Keratinocyte (primary cell): ENCODE measurements around the gene ME1. TPM values are rescaled to one million over a fixed set of nuclear protein-coding genes. Genes with fewer than 3 reads are reported as not detected.

Source experiments
- DNase-seq: peaks from one replicate; pipeline ENCODE4 v3.0.0-alpha.2; 2011; ENCODE audit warnings: low read depth, missing footprints, low spot score
- FAIRE-seq: peaks from 2 replicates; lab custom pipeline; 2011; peaks lifted over from hg19 to GRCh38; lab: Jason Lieb, UNC
- H2AFZ ChIP-seq: 2 replicates; pipeline ENCODE4 v1.6.0; 2012; ENCODE audit warnings: low read length, control low read depth, inconsistent platforms; ENCODE audit not compliant: control insufficient read depth
- H3K27ac ChIP-seq: 2 replicates; pipeline ENCODE4 v1.5.1; 2011; ENCODE audit warnings: low read length; ENCODE audit not compliant: control insufficient read depth, insufficient read depth
- H3K27me3 ChIP-seq: 3 replicates; pipeline ENCODE4 v1.6.0; 2011; ENCODE audit warnings: low read length; ENCODE audit not compliant: control insufficient read depth, insufficient read depth; ENCODE audit errors: extremely low read depth
- H3K36me3 ChIP-seq, 2 experiments: 2 replicates in 1 of 2; 3 replicates in 1 of 2; pipeline ENCODE4 v1.5.1; 2011; ENCODE audit warnings: low read length in 2 of 2, mild to moderate bottlenecking in 1 of 2; ENCODE audit not compliant: control insufficient read depth in 2 of 2, insufficient read depth in 2 of 2; ENCODE audit errors: extremely low read depth in 1 of 2
- H3K4me1 ChIP-seq: 3 replicates; pipeline ENCODE4 v1.5.1; 2011; ENCODE audit warnings: low read length; ENCODE audit not compliant: control insufficient read depth, insufficient read depth; ENCODE audit errors: extremely low read depth
- H3K4me2 ChIP-seq: 3 replicates; pipeline ENCODE4 v1.6.0; 2011; ENCODE audit warnings: low read depth, low read length; ENCODE audit not compliant: control insufficient read depth, insufficient read depth; ENCODE audit errors: extremely low read depth
- H3K4me3 ChIP-seq, 3 experiments: fragments of 200-600 bp in 1 of 3; sonication (generic) in 1 of 3; 2 replicates in 2 of 3; 3 replicates in 1 of 3; pipeline ENCODE4 v1.5.1; 2011 to 2016; ENCODE audit warnings: low read length in 3 of 3, mild to moderate bottlenecking in 3 of 3, control low read depth in 2 of 3, inconsistent platforms in 1 of 3, low read depth in 1 of 3, mixed read lengths in 1 of 3, mixed run types in 1 of 3, moderate library complexity in 1 of 3; ENCODE audit not compliant: control insufficient read depth in 2 of 3, insufficient read depth in 2 of 3; ENCODE audit errors: extremely low read depth in 1 of 3
- H3K79me2 ChIP-seq: 2 replicates; pipeline ENCODE4 v1.6.0; 2012; ENCODE audit warnings: low read length; ENCODE audit not compliant: control insufficient read depth, insufficient read depth
- H3K9ac ChIP-seq: 3 replicates; pipeline ENCODE4 v1.6.0; 2011; ENCODE audit warnings: low read length; ENCODE audit not compliant: control insufficient read depth, insufficient read depth; ENCODE audit errors: extremely low read depth
- H3K9me1 ChIP-seq: 3 replicates; pipeline ENCODE4 v1.6.0; 2011; ENCODE audit warnings: low read length; ENCODE audit not compliant: control insufficient read depth, insufficient read depth; ENCODE audit errors: extremely low read depth
- H3K9me3 ChIP-seq: 2 replicates; pipeline ENCODE4 v1.5.1; 2012; ENCODE audit warnings: low read depth, low read length; ENCODE audit not compliant: control insufficient read depth
- H4K20me1 ChIP-seq: 3 replicates; pipeline ENCODE4 v1.6.0; 2011; ENCODE audit warnings: low read length; ENCODE audit not compliant: control insufficient read depth, insufficient read depth; ENCODE audit errors: extremely low read depth
- CTCF ChIP-seq, 3 experiments: IDR thresholded peaks in 1 of 3; conservative IDR thresholded peaks in 1 of 3; optimal IDR thresholded peaks in 1 of 3; 2 replicates in 2 of 3; 3 replicates in 1 of 3; pipeline versions ENCODE3 to v1.5.1; 2011; ENCODE audit warnings: low read length in 3 of 3, mild to moderate bottlenecking in 3 of 3, moderate library complexity in 2 of 3, control low read depth in 1 of 3, inconsistent platforms in 1 of 3; ENCODE audit not compliant: insufficient read depth in 2 of 3; ENCODE audit errors: extremely low read depth in 1 of 3
- EZH2 ChIP-seq: IDR thresholded peaks from one replicate; pipeline ENCODE4 v1.6.1; 2012; ENCODE audit warnings: inconsistent platforms, mild to moderate bottlenecking, low read length, moderate library complexity
- dilution Hi-C: fragments of 300-500 bp; cut with MboI; formaldehyde crosslinking; loops from one replicate; pipeline ENCODE4 v1.7.0; 2020; ENCODE audit warnings: low sequenced_read_pairs; ENCODE audit not compliant: extremely low pct_ligation_motif_present
- polyA plus RNA-seq, 5 experiments: library from polyadenylated mRNA; depleted of rRNA in 3 of 5; stranded (reverse) in 3 of 5; stranded (forward) in 1 of 5; unstranded in 1 of 5; fragments of >200 nt; gene quantifications; 1 replicate in 1 of 5; 2 replicates in 3 of 5; 3 replicates in 1 of 5; pipeline versions ENCODE4 v1.2.1 to v1.2.3, GENCODE V29; 2011 to 2012; ENCODE audit warnings: missing spikeins in 2 of 5, low read depth in 1 of 5, low replicate concordance in 1 of 5

The ME1 gene
- polyA plus RNA-seq, 1 donor (not counting 4 experiments of a cell fraction or from before 2014, with no cell fraction given), result 27.7 TPM

DNA sequence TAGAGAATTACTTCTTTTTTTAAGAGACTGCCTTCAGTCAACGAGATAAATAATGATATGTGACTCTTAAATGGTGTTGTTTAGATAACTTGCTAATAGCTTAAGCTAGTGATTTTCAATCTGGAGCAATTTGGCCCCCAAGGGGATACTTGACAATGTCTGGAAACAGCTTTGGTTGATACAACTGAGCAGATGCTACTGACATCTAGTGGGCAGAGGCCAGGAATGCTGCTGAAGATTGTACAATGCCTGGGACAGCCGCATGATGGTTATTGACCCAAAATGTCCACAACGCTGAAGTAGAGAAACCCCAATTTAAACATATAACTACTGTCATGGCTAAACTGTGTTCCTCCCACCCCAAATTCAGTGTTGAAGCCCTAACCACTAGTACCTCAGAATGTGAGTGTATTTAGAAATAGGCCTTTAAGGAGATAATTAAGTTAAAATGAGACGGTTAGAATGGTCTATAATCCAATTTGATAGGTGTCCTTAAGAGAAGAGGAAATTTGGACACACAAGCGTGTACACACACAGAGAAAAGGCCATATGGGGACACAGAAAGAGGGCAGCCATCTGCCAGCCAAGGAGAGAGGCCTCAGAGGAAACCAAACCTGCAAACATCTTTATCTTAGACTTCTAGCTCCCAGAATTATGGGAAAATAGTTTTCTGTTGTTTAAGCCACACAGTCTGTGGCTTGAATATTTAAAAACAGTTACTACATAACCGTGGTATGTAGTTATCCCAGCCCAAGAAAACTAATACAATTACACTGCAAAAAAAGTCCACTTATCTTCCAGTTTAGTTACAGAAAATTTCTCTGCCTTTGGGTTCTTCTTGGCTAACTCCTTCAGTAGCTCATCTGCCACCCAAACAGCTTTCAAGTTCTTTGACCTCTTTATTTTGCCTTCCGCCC lies 215.5 kb downstream of the ME1 start:
- no peak overlapping the region for H3K4me3 ChIP-seq
- no peaks in the 10 kb centered on the region for H4K20me1 ChIP-seq
- H3K9me3 ChIP-seq, result no peaks in the 10 kb centered on the region
- peak; percentile 88 for FAIRE-seq
- no peak overlapping the region for H3K27ac ChIP-seq
- no peaks in the 10 kb centered on the region for H3K79me2 ChIP-seq
- H3K9me1 ChIP-seq, result no peaks in the 10 kb centered on the region
- H3K36me3 ChIP-seq, result peaks cover 4 to 12% of the 10 kb centered on the region in 2 experiments
- no peak overlapping the region for H3K9ac ChIP-seq
- no peak overlapping the region for H2AFZ ChIP-seq
- H3K4me2 ChIP-seq, result no peak overlapping the region
- H3K4me1 ChIP-seq, result no peaks in the 10 kb centered on the region
- TF ChIP-seq EZH2 (no peak), CTCF (optimal IDR thresholded peaks at IDR 0.05 in 1 of 3, IDR thresholded peaks at IDR 0.05 in 1 of 3, conservative IDR thresholded peaks at IDR 0.05 in 1 of 3; ENCODE audit: extremely low read depth in 1 of 3, insufficient read depth in 2 of 3, low read length in 3 of 3) (peak; percentile 80 to 90 (median 81))
- no peaks in the 10 kb centered on the region for H3K27me3 ChIP-seq
- no peak for DNase-seq
- dilution Hi-C loops, result no loop called here

GRCh38 chr6:83202031-83202430 lies 228.8 kb downstream of the ME1 start:
- Histone ChIP-seq H3K4me2 (no peak overlapping the region), H2AFZ (no peak overlapping the region), H3K9me1 (no peaks in the 10 kb centered on the region), H3K4me1 (peaks cover 11% of the 10 kb centered on the region), H3K79me2 (no peaks in the 10 kb centered on the region), H3K9ac (no peak overlapping the region), H3K36me3 (no peaks in the 10 kb centered on the region), H3K4me3 (no peak overlapping the region), H3K9me3 (no peaks in the 10 kb centered on the region), H3K27me3 (no peaks in the 10 kb centered on the region), H4K20me1 (no peaks in the 10 kb centered on the region), H3K27ac (no peak overlapping the region)
- TF ChIP-seq EZH2, result no peak
- no peak for TF ChIP-seq CTCF (optimal IDR thresholded peaks at IDR 0.05 in 1 of 3, IDR thresholded peaks at IDR 0.05 in 1 of 3, conservative IDR thresholded peaks at IDR 0.05 in 1 of 3; ENCODE audit: extremely low read depth in 1 of 3, insufficient read depth in 2 of 3, low read length in 3 of 3)
- dilution Hi-C loops, result no loop called here
- FAIRE-seq (no peak), DNase-seq (no peak)
